Measurements from ENCODE around the gene TTC27.
"Not testable (repeated sequence)": the region's sequence is repeated elsewhere in the genome, so short reads cannot be mapped to it uniquely, and the experiment has no call there.

TTC27 gene

DNA sequence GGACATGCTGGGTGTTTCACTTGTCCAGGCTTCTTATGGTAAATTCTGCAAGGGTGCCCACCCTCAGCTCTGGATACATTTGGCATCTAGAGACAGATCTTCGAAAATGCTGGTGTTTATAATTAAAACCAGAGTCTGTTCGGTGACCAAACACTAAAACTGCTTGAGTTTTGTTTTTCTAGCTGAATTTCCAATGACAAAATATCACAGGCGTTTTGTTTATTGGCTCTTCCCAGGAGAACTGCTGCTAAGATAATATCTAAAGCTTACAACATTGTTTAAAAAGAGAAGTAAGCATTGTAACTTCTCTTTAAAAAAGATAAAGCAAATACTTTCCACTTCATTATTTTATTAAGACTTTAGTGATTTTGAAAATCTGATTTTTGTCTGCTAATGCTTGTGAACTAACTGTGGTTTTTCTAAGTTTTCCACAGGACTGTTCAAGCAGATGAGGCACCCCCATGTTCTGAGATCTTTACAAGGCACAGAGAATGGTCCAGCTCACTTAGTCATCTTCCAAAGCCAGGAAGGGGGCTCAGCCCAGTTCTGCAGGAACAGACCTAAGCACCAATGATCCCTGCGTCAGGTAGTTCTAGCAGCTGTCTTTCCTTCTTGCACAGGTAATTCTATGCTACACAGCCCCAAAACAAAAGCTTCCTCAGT is 224.1 kb downstream of the TTC27 start:
- no peak for DNase-seq (ENCODE audit: low read depth in 2 of 2)

DNA sequence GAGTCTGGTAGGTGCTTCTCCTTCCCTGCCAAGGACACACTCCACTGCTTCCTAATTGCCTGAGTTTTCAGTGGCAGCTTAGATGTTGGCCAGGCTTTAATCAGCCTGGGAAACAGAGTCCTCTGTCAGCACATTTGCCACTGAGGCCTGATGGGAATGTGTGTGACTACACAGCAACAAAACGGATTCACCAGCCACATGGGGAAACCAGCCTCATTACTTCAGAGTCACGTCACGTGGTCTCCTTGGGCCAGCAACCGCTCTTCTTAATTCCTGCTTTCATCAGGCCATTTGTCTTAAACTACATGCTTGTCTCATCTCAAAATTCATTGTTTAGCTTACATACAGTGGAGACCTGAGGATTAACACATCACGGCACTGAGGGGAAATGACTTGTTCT is 225.0 kb downstream of the TTC27 start:
- no peak for DNase-seq (ENCODE audit: low read depth in 2 of 2)

DNA sequence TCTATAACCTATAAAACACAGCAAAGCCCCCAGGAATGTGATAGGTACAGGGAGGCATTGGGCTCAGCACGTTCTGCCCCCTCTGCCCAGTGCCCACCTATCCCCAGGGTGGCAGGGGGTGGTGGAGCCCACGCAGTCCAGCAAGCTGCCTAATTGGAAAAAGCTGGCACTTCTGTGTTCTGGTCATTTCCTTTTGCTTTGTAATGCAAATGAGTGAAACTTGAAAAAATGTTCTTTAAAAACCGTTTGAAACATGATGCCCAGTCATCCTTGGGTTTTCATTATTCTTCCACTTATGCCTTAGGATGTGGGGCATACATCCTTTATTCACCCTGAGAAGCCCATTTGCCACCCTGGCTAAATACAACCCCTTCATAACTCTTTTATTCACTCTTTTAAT is 229.0 kb downstream of the TTC27 start:
- no peak for DNase-seq (ENCODE audit: low read depth in 2 of 2)

DNA sequence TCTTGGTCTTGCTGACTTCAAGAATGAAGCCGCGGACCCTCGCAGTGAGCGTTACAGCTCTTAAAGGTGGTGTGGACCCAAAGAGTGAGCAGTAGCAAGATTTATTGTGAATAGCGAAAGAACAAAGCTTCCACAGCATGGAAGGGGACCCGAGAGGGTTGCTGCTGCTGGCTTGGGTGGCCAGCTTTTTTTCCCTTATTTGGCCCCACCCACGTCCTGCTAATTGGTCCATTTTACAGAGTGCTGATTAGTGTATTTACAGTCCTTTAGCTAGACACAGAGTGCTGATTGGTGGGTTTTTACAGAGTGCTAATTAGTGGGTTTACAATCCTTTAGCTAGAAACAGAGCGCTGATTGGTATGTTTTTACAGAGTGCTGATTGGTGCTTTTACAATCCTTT is 230.9 kb downstream of the TTC27 start:
- DNase-seq (ENCODE audit: low read depth in 2 of 2) = no peak

DNA sequence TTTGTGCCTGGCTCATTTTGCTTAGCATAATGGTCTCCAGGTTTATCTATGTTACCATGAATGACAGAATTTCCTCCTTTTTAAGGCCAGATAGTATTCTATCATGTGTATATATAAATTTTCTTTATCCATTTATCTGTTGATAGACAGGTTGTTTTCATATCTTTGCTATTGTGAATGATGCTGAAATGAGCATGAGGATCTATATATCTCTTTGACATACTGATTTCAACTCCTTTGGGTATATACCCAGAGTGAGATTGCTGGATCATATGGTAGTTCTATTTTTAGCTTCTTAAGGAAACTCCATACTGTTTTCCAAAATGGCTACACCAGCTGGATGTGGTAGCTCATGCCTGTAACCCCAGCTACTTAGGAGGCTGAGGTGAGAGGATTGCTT is 232.5 kb downstream of the TTC27 start:
- no peak for DNase-seq (ENCODE audit: low read depth in 2 of 2)

DNA sequence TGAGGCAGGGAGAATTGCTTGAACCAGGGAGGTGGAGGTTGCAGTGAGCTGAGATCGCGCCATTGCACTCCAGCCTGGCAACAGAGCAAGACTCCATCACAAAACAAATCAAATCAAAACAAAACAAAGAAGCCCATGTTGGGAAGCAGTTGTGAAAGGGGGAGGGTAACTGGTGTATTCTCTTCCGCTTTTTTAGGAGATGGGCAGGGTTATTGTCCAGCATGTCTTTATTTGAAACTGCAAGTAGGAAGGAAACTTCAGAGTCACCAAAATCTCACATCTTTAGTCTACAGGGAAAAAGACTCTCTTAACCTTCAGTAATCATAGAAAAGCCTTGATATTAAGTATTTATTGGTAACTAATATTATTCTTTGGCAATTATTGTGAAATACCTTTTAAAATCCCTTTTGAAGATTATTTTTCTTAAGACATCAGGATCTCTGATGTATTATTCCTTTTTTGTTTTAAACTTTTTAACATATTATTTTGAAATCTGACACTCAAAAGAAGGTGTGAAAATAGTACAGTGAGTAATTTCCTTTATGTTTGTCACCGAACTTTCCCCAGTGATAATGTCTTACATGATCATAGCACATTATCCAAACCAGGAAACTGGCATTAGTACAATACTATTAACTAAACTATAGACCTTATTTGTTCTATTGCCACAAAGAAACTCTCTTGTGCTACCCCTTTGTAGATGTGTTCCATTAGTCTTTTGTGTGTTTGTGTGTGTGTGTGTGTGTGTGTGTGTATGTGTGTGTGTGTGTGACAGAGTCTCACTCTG is 234.6 kb downstream of the TTC27 start:
- DNase-seq (ENCODE audit: low read depth in 2 of 2) = no peak

DNA sequence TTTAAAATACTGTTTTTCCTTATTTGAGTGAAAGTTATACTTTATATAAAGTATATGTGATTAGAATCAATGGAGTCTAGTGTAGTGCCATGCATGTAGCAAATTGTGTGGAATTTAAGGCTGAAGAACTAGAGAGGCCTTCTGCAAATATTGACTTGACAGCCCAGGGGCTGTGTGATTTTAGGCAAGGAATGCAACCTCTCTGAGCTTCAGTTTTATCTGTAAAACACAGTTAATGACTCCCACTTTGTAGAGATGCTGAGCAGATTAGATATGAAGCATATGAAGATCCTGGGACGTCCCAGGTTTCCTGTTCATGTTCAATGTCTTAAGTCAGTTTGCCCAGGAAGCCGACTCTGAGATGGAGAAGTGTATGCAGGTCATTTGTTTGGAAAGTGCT is 235.5 kb downstream of the TTC27 start:
- no peak for DNase-seq (ENCODE audit: low read depth in 2 of 2)

DNA sequence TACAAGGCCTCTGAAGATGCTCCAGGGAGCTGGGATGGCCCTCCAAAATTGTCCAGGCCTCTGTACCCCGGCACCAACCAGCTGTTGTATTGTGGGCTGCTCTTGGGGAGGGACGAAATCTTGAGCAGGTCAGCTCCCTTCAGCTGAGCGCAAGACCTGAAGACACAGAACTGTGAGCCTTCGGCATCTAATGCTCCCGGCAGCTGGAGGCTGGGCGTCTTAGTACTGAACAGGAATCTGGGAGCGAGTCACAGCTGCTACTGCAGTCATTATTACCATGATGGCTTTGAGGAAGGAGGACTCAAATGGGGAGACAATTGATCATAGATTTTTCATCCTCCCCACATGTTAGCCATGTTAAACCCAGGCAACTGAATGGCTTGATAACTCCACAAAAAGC is 236.0 kb downstream of the TTC27 start:
- DNase-seq (ENCODE audit: low read depth in 2 of 2) = no peak

DNA sequence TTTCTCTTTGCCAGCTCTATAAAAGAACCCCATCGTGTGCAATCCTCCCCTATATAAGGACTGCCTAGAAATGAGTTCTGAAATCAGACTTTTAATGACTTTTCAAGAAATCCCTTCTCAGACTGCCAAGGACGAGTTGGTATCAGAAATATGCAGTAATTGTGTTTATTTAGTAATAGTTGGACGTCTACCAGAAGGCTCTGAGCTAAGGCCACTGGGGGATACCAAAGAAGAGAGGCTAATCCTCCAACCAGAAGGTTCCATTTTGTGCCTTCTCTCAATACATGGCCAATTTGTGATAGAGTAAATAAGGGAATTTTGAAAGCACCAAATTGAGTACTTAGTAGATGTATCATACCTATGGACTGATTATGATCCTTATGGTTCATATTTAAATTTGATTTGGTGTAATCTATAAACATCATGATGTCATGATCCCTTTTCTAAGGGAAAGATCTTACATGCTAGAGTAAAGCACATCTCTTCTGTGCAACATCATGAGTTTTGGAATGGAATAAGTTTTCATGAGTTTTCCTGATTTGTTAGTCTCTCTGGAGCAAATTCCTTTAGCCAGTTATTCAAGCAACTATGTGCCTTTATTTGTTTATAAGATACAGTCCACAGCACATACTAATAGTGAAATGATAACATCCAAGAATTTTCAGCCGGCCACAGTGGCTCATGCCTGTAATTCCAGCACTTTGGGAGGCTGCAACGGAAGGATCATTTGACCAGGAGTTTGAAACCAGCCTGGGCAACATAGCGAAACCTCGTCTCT is 236.7 kb downstream of the TTC27 start:
- DNase-seq (ENCODE audit: low read depth in 2 of 2) = no peak

DNA sequence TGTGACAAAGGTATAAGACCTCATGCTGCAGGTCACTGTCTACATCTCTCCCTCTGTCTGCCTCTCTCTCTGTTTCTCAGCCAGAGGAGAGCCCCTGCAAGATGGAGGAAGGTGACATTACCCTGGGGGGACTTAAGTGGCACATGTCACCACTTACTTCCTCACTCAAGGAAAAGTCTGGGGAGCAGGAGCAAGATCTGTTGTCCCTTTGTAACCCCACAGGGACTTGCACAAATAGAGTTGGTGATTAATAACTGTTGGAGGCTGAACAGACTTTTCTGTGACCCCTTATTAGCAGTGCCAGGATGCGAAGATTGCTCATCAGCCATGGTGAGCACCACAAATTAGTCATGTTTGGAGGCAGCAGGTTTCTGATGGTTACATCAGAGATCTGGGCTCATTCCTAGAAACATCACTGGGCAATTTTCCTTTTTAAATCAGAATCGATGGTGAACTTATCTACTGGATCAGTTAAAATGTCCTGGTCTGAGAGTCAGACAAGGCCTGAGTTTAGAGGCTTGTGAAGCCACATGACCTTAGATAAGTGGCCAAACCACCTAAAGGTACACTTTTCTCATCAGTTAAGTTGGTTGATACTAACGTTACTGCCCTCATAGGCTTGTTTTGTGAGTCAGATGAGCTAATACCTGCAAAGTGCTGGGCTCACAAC is 237.7 kb downstream of the TTC27 start:
- DNase-seq (ENCODE audit: low read depth in 2 of 2) = no peak

DNA sequence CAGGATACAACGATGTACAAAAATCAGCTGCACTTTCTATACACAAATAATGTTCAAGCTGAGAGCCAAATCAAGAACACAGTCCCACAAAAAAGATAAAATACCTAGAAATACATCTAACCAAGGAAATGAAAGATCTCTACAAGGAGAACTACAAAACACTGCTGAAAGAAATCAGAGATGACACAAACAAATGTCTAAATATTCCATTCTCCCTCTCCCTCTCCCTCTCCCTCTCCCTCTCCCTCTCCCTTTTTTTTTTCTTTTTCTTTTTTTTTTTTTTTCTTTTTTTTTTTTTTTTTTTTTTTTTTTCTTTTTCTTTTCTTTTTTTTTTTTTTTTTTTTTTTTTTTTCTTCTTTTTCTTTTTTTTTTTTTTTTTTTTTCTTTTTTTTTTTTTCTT is 238.6 kb downstream of the TTC27 start:
- DNase-seq (ENCODE audit: low read depth in 2 of 2) = not testable (repeated sequence)
